HepG2 (cell line): ENCODE results near the gene ALG9. TPM values are rescaled to one million over a fixed set of nuclear protein-coding genes. Genes with fewer than 3 reads are reported as not detected.

Source experiments
- ATAC-seq: fragments of 200-7000 bp; cut with Tn5 transposase; 3 replicates; pipeline ENCODE4 v1.9.1; 2020; ENCODE audit warnings: mild to moderate bottlenecking, moderate library complexity
- BruUV-seq: library from RNA; stranded (reverse); fragments of 400-500 nt; replicated peaks from 2 replicates; lab custom pipeline; 2021; lab: Mats Ljungman, UMichigan
- CTCF ChIA-PET: fragments of 300-600 bp; formaldehyde crosslinking; extraction: SDS; loops from one replicate; lab custom pipeline; 2021; ENCODE audit warnings: low total read pairs, inconsistent platforms, low intra/inter-chr PET ratio; lab: Yijun Ruan, JAX
- POLR2A ChIA-PET: fragments of 350-600 bp; sonication (Branson Sonifier 250); formaldehyde crosslinking; loops from one replicate; lab custom pipeline; 2020; ENCODE audit warnings: antibody characterized with exemption, inconsistent platforms; lab: Yijun Ruan, JAX
- DNase-seq: peaks from one replicate; pipeline ENCODE4 v3.0.0-alpha.2; 2015; ENCODE audit warnings: low spot score
- FAIRE-seq: peaks from 3 replicates; lab custom pipeline; 2011; peaks lifted over from hg19 to GRCh38; lab: Jason Lieb, UNC
- H2AFZ ChIP-seq: one replicate; pipeline ENCODE4 v1.6.1; 2011; ENCODE audit warnings: low read length, inconsistent platforms
- H3K27ac ChIP-seq: fragments of 300-600 bp; 3 replicates; pipeline ENCODE4 v1.8.0; 2011; ENCODE audit warnings: mixed run types, mild to moderate bottlenecking, mixed read lengths, low read length, inconsistent platforms; ENCODE audit not compliant: insufficient read depth; ENCODE audit errors: extremely low read length
- H3K27me3 ChIP-seq, 2 experiments: fragments of 200-600 bp in 1 of 2; 2 replicates in 1 of 2; 3 replicates in 1 of 2; pipeline versions ENCODE4 v1.6.0 to v1.8.0; 2011; ENCODE audit warnings: low read length in 2 of 2, mild to moderate bottlenecking in 2 of 2, moderate library complexity in 2 of 2, inconsistent platforms in 1 of 2; ENCODE audit not compliant: insufficient read depth in 2 of 2, control insufficient read depth in 1 of 2
- H3K36me3 ChIP-seq, 2 experiments: fragments of 200-600 bp in 1 of 2; replicated peaks in 1 of 2; 2 replicates in 1 of 2; 3 replicates in 1 of 2; pipeline versions ENCODE4 v1.5.1 to v1.8.0; 2011; ENCODE audit warnings: low read length in 2 of 2, inconsistent platforms in 1 of 2; ENCODE audit not compliant: insufficient read depth in 2 of 2, control insufficient read depth in 1 of 2
- H3K4me1 ChIP-seq: 2 replicates; pipeline ENCODE4 v1.5.1; 2012; ENCODE audit warnings: low read length, inconsistent platforms; ENCODE audit not compliant: insufficient read depth
- H3K4me2 ChIP-seq: 2 replicates; pipeline ENCODE4 v1.6.0; 2011; ENCODE audit warnings: low read depth, low read length, inconsistent platforms
- H3K4me3 ChIP-seq, 3 experiments: fragments of 200-600 bp in 1 of 3; sonication (generic), shearing (Covaris generic) in 1 of 3; replicated peaks in 1 of 3; 2 replicates each; pipeline ENCODE4 v1.5.1; 2011 to 2016; ENCODE audit warnings: low read length in 3 of 3, inconsistent platforms in 2 of 3, low read depth in 2 of 3, mild to moderate bottlenecking in 2 of 3, control low read depth in 1 of 3, mixed read lengths in 1 of 3; ENCODE audit not compliant: insufficient read depth in 1 of 3
- H3K79me2 ChIP-seq: one replicate; pipeline ENCODE4 v1.6.1; 2011; ENCODE audit warnings: low read length, inconsistent platforms; ENCODE audit not compliant: insufficient read depth
- H3K9ac ChIP-seq: 2 replicates; pipeline ENCODE4 v1.6.0; 2011; ENCODE audit warnings: mild to moderate bottlenecking, low read depth, low read length, inconsistent platforms; ENCODE audit not compliant: insufficient read depth
- H3K9me3 ChIP-seq: 2 replicates; pipeline ENCODE4 v1.5.1; 2012; ENCODE audit warnings: mild to moderate bottlenecking, low read length
- H4K20me1 ChIP-seq: 2 replicates; pipeline ENCODE4 v1.6.0; 2011; ENCODE audit warnings: inconsistent platforms, mild to moderate bottlenecking, low read length, moderate library complexity; ENCODE audit not compliant: insufficient read depth
- BORCS8-MEF2B ChIP-seq: sonication (generic); formaldehyde crosslinking; IDR thresholded peaks from 2 replicates; pipeline ENCODE4 v1.8.0; 2022; ENCODE audit warnings: mild to moderate bottlenecking, missing genetic modification reagents
- CEBPG ChIP-seq: IDR thresholded peaks from 2 replicates; pipeline ENCODE4 v1.6.1; 2016
- EHMT2 ChIP-seq: fragments of 200-600 bp; sonication (generic); IDR thresholded peaks from 2 replicates; pipeline ENCODE4 v1.7.0; 2017; ENCODE audit warnings: antibody characterized with exemption, low read depth, low read length, borderline replicate concordance
- SRSF4 ChIP-seq: fragments of 200-400 bp; formaldehyde crosslinking; IDR thresholded peaks from one replicate; pipeline ENCODE4 v1.6.1; 2018; ENCODE audit warnings: mild to moderate bottlenecking, low read depth, low read length, moderate library complexity; ENCODE audit not compliant: poor library complexity, severe bottlenecking
- SSRP1 ChIP-seq: IDR thresholded peaks from 2 replicates; pipeline ENCODE4 v1.6.1; 2016; ENCODE audit warnings: control low read depth
- TFAP4 ChIP-seq: sonication (generic); IDR thresholded peaks from 2 replicates; pipeline ENCODE4 v1.6.1; 2016; ENCODE audit warnings: low read depth, borderline replicate concordance
- WIZ ChIP-seq: sonication (generic); formaldehyde crosslinking; IDR thresholded peaks from 2 replicates; pipeline ENCODE4 v1.5.1; 2020; ENCODE audit warnings: mild to moderate bottlenecking, missing genetic modification reagents
- ZBTB2 ChIP-seq: sonication (generic); formaldehyde crosslinking; IDR thresholded peaks from 2 replicates; pipeline ENCODE4 v1.8.0; 2022; ENCODE audit warnings: low read depth, missing genetic modification reagents
- ZBTB25 ChIP-seq: IDR thresholded peaks from 2 replicates; pipeline ENCODE4 v1.6.1; 2018; ENCODE audit warnings: missing genetic modification reagents
- ZBTB46 ChIP-seq: sonication (generic); formaldehyde crosslinking; IDR thresholded peaks from 2 replicates; pipeline ENCODE4 v1.4.0; 2020; ENCODE audit warnings: mild to moderate bottlenecking, missing genetic modification reagents, borderline replicate concordance
- ZMAT3 ChIP-seq: sonication (generic); formaldehyde crosslinking; conservative IDR thresholded peaks from 2 replicates; pipeline ENCODE4 v1.7.0; 2021; ENCODE audit warnings: missing genetic modification reagents
- ZNF816 ChIP-seq: sonication (generic); formaldehyde crosslinking; IDR thresholded peaks from 2 replicates; pipeline ENCODE4 v1.8.0; 2022; ENCODE audit warnings: missing genetic modification reagents, mild to moderate bottlenecking, borderline replicate concordance
- WGBS: methylation state at CpG from one replicate; pipeline ENCODE4 v1.1.6; 2017; ENCODE audit warnings: low lambda C conversion rate; 5-methylcytosine and 5-hydroxymethylcytosine counted together
- in situ Hi-C: cut with HindIII; loops from 2 replicates; pipeline ENCODE4 v1.10.0; 2017; ENCODE audit warnings: low pct_unique_long_range_greater_than_20kb; ENCODE audit not compliant: extremely low pct_ligation_motif_present
- intact Hi-C: fragments of 100-400 bp; cut with micrococcal nuclease; formaldehyde crosslinking; loops from one replicate; pipeline ENCODE4 v1.10.0; 2022; ENCODE audit not compliant: unreplicated experiment
- polyA plus RNA-seq, 8 experiments: library from polyadenylated mRNA; depleted of rRNA in 3 of 8; stranded (reverse) in 7 of 8; unstranded in 1 of 8; fragments of >200 nt; fragmentation: Illumina TruSeq in 4 of 8; extraction: Trizol in 4 of 8; gene quantifications; 2 replicates each; pipeline versions ENCODE4 v1.2.1 to v1.2.3, GENCODE V29; 2011 to 2016; ENCODE audit warnings: low read depth in 4 of 8, missing spikeins in 1 of 8, mixed read lengths in 1 of 8; ENCODE audit not compliant: insufficient read depth in 1 of 8
- total RNA-seq, 5 experiments: library from RNA; depleted of rRNA; stranded (reverse); fragments of >200 nt; fragmentation: Illumina TruSeq; extraction: Trizol; gene quantifications; 2 replicates each; pipeline ENCODE4 v1.2.3, GENCODE V29; 2016; ENCODE audit warnings: low read depth in 1 of 5

ALG9 gene
- total and polyA plus RNA-seq, 2 of the 13 experiments (the other 11 are each of a cell fraction or from before 2014, with no cell fraction given) = 39.4 to 40.6 TPM

- in situ Hi-C loops (no loop called here), intact Hi-C loops (no loop called here)
- POLR2A ChIA-PET = interaction anchor here (2.6 to 3.1 kb wide), 2 partner anchors 10 to 22 kb away, joined by 12 to 32 read pairs; partner anchors contain the start of gene PPP2R1B
- CTCF ChIA-PET = no interaction called here
- BruUV-seq = no TSS peak
- H3K4me2 ChIP-seq = no peak overlapping the region
- H3K36me3 ChIP-seq = peaks cover 2 to 6% of the 10 kb centered on the region in 2 experiments; a peak in 2 of 5 replicates
- no peak overlapping the region for H2AFZ ChIP-seq
- no peak overlapping the region for H3K4me3 ChIP-seq
- no peak overlapping the region for H3K27ac ChIP-seq
- no peak for TF ChIP-seq EHMT2
- TF ChIP-seq SSRP1 (CRISPR knock-in tag) = no peak
- no peak for TF ChIP-seq SRSF4
- no peak for TF ChIP-seq ZBTB2 (CRISPR knock-in tag)
- no peak for TF ChIP-seq ZBTB25
- no peak for TF ChIP-seq TFAP4
- no peak for TF ChIP-seq WIZ
- no peak for TF ChIP-seq ZMAT3 (CRISPR knock-in tag)
- no peak for TF ChIP-seq ZBTB46
- TF ChIP-seq CEBPG (CRISPR knock-in tag) = no peak
- TF ChIP-seq ZNF816 = no peak
- TF ChIP-seq BORCS8-MEF2B = no peak
- no peak for DNase-seq
- no peaks in the 10 kb centered on the region for H4K20me1 ChIP-seq
- peaks cover 92% of the 10 kb centered on the region for H3K4me1 ChIP-seq
- WGBS = 89% methylated on average over 2 of the region's 2 CpGs
- FAIRE-seq = no peak
- H3K27me3 ChIP-seq = no peaks in the 10 kb centered on the region
- no peak overlapping the region for H3K9ac ChIP-seq
- ATAC-seq = no peak
- H3K9me3 ChIP-seq = no peaks in the 10 kb centered on the region
- peaks cover 2% of the 10 kb centered on the region for H3K79me2 ChIP-seq
Observed at GRCh38 chr11:111788464-111788863, 82.9 kb downstream of the ALG9 start.
